UCSD-AML1 (cell line): ENCODE results near the gene TSPAN3.

Experiments used
- DNase-seq: peaks from one replicate; lab custom pipeline; 2025; ENCODE audit not compliant: unreplicated experiment; lab: John Stamatoyannopoulos, UW

The TSPAN3 gene

DNA sequence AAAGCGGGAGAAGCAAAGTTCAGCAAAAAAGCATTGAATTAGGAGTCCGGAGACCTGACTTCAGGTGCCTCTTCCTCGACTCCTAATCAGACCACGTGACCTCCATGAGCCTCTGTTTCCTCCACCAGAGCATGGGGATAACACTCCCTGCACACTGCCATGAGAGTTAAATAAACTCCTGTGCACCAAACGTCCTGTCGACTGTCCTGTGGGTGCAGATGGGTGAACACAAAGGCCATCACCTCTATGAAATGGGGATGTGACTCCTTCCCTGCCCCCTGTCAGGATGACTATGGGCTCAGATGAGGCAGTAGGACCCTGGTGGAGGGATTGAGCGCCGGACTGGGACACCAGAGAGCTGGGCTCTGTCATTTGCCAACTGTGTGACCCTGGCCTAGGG lies 13.5 kb upstream of the TSPAN3 start:
- no peak for DNase-seq

DNA sequence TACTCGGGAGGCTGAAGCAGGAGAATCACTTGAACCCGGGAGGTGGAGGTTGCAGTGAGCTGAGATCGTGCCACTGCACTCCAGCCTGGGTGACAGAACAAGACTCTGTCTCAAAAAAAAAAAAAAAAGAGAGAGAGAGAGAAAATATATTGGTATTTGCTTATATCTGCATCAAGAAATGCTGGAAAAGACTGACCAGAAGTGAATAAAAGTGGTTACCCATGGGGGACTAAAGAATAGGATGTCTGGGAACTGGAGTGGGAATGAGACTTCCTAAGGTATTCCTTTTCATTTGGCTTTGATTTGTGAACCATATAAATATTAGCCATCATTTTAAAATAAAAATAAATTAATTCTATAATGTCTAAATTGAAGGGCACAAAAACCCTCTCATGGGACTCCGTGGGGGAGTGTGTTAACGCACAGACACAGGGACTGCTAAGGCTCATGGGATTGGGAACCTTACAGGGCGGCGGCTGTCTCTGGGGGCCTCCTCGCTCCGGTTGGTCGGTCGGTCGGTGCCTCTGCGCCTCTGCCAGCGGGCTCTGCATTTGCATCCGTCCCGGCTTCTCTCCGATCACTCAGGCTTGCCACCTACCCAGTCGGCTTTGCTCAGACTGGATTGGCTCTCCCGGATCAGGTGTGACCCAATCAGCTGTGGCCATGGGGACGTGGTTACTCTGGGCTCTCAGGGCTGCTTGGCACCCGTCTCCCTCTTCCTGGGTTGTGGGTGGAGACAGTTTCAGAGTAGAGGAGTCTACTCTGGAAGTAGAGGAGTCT lies 12.7 kb upstream of the TSPAN3 start:
- DNase-seq: no peak

DNA sequence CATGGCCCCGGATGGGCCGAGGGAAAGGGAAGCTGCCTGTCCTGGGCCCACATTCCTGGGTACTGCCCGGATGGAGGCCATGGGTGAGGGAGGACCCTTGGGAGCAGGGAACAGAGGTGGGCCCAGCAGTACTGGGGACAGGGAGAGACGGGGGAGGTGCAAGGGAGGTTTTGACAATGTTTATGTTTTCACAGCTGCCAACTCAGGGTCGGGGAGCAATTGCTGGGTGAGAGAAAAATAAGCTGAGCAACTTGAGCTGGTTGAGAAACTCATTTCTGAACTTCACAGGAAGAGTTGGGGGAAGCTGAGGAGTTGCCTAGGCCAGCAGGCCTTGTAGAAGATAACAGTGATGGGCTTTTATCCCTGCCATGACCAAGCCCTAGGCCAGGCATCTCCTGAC lies 11.1 kb upstream of the TSPAN3 start:
- no peak for DNase-seq

DNA sequence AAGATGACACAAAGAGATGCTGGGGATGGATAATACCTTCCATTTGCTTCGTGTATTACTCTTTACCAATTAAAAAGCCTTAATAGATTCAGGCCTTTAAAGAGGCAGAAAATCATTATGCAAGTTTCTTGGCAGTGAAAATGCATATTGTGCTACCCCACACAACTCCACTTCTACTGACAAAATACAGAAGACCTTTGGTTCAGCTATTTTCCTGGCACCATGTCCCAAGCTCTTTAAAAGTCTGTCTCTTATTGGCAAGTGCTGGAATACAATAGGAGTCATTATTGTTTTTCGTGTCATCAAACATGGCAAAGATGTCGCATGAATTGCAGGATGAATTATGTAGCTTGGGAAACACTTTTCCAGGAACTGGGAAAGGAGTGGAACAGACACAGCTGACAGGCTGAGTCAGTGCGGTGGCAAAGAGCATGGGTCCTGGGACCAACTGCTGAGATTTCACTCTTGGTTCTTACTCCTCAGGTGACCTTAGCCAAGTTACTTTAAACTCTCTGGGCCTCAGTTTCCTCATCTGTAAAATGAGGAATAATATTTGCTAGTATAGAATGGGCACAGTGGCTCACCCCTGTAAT lies 5.5 kb upstream of the TSPAN3 start:
- DNase-seq: no peak

DNA sequence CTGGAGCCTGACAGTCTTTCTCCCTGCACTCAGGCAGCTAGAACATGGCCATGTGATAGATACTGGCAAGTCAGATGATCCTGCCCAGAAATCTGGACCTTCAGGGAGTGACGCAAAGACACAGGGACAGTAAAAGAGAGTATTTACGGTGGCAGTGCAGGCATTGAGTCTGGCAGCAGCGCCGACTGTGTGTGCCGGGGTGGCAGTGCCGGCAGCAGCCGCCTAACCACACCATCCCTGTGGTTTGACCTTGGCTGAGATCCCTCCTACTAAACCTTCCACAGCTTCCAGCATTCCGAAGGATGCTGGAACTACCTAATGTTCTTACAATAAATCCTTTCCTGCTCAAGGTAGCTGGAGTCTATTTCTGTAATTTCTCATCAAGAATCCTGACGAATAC lies 4.6 kb upstream of the TSPAN3 start:
- no peak for DNase-seq

DNA sequence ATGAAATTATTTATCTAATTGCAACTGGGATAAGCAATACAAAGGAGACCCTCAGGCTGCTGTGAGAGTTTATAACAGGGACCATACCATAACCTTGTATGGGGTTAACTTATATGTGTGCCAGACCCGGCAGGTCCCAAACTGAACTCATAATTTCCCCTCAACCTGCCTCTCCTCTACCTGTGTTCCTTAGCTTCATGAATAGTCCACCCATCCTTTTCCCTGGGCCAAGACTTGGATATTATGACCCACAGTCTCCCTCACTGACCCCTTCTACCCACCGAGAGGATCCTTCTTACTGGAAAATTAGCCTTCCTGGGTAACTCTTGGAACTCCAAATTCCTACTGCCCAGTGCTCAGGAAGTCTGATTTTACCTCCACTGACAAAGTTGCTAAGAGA lies 3.4 kb upstream of the TSPAN3 start:
- no peak for DNase-seq

DNA sequence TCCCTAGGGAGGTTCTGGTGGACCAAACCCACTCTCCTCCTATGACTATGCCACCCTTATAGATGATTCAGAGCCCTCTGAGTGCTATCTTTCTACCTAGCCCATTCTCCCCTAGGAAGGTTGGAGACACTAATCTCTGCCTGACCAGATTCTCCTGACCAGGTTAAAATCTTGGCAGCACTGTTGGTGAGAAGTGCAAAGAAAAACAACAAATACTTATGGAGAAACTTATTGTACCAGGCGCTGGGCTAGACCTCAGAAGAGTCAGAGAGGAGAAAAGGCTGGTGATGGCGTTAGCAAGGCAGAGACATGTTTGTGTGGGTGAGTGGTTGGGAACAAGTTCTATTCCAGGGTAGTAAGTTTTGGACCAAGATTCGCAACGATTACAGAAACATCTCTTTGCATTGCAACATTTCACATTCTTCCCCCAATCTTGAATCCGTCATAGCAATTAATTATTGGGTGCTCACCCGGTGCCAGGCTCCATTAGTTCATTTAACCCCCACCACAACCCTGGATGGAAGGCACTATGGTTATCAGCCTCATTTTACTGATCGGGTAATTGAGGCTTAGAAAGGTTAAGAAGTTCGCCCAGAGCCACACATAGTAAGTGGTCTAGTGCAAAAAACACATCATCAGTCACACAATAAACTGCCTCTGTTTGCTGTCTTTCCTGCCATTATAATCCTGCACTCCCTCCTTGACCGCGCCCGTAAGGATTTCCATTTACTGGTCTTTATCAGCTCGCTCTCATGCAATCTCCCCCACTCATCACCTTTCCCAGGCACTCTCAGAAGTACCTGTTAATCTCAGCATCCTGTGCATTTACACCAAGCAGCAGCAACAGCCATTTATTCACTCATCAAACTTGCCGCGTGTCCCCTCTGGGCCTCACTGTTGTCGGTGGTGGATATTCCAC lies 655 bp upstream of the TSPAN3 start:
- DNase-seq: no peak

DNA sequence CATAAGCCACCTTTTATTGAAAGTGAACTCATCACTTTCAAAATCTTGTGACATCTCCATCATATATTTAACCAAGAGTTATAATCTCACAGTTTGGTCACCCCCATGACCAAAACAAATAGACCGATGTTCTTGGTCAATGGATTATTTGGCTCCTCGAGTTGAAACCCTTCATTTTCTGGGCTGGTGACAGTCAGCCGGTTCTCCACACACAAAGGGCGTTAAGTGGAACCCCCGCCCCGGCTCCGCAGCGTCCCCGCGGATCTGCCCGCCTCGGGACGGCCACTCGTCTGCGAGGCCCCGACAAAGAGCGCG lies 772 bp downstream of the TSPAN3 start:
- DNase-seq: no peak

DNA sequence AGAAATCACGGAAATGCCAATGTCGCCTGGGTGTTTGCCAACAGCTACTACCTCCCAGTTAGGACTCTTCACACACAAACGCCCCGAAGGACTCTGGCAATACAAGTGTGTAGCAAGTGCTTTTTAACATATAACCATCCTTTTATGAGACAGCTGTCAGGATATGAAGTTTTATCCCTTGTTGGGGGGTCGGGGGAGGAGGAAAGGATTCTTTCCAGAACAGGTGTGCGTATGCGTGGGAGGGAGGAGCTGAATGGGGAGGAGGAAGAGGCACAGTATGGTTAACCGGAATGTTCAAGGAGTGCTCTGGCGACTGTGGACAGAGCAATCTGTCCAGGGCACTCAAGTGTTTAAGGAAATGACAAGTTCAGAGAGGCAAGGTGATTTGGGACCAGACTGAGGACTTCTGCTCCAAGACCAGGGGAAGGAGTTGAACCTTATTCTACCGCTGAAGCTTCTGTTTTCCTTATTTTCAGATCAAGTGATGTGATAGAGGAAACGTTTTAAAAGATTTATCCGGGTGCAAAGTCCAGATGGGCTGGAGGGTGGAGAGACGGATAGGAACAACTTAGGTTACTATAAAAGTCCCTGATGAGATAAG lies 1.3 kb downstream of the TSPAN3 start:
- no peak for DNase-seq

DNA sequence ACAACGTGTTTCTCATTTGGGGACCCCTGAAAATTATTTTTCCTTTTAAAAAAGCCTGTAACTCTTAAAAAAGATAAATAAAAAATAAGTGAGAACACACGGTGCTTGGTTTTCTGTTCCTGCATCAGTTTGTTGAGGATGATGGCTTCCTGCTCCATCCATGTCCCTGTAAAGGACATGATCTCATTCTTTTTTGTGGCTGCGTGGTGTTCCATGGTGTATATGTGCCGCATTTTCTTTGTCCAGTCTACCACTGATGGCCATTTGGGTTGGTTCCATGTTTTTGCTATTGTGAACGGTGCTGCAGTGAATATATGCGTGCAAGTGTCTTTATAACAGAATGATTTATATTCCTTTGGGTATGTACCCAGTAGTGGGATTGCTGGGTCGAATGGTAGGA lies 2.3 kb downstream of the TSPAN3 start:
- no peak for DNase-seq

DNA sequence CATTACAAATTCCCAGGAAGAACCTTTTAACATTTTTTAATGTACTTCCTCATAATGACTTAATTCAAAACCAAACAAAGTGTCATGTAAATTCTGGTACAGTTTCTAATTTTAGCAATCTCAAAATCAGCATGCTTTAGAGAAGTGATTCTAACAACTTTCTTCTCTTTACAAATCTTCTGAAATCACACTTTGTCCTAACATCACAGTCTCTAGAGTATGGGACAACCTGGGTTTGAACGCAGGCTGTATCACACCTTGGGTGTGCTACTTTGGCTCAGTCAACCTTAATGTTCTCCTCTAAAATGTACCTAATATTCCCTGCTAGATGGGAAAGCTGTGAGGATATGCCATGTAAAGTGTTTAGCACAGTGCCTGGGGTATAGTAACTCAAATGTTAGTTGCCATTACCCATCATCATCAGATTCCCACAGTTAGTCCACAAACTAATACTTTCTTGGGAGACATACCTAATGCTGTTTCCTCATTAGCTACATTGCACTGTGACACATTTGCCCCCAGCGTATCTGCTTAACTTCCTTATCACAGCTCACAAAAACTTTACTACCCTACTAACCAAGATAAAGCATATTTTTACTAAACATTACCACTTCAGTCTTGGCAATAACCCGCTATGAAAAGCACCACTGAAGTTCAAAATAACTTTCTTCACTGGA lies 3.1 kb downstream of the TSPAN3 start:
- no peak for DNase-seq

DNA sequence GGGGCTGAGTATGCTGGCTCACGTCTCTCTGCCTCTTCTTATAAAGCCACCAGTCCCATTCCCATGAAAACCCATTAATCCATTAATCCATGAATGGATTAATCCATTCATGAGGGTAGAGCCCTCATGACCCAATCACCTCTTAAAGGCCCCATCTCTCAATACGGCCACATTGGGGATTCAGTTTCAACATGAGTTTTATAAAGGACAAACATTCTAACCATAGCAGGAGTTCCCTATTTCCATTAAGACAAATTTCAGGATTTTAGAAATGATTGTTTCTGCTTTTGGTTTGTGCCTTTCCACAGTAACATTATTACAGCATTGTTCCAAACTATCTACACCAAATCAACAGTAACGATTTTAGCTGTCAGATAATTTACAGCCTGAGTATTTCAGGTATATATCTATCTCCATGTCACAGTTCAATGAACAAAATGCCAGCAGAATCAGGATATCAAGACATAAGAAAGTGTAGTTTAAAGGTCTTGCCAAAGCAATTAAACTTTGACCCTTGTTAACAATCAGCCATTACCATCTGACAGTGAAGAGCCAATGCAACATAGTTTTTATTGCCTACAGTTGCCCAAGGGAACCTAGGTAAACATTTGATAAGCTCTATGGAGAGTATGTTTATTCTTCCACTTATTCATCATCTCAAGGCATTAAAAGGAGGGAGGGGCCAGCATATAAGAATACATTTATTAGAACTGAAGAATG lies 3.8 kb downstream of the TSPAN3 start:
- DNase-seq: no peak

DNA sequence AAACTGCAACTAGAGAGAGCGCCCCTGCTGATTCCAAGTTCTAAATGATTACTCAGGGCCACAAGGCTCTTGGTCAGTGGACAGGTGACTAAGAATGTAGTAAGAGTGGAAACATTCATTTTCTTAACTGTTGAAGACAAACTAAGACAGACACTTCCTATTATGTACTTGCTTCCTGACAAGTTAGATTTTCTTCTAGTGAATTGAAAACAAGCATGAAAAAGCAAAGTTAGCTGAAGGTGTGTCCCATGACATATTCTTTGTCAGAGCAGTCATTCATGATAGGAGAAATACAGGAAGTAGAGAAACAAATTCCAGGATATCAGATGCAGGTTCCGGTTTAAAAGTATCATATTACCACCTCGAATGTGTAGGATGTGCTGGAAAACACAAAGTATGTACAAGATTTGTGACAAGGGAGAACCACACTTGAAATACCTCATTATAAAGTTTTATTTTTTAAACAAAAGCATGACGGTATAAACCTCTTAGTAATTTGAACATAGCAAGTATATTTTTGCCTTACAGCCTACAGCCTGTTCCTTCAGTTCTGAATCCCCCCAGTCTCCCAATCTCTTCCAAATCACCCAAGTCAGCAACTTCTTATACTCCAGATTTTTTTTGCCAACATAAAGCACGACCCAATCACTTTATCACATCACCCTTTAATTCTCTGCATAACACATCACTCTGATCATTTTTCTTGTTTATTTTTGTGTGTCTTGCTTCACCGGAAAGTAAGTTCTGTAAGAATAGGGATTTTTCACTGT lies 6.2 kb downstream of the TSPAN3 start:
- no peak for DNase-seq

DNA sequence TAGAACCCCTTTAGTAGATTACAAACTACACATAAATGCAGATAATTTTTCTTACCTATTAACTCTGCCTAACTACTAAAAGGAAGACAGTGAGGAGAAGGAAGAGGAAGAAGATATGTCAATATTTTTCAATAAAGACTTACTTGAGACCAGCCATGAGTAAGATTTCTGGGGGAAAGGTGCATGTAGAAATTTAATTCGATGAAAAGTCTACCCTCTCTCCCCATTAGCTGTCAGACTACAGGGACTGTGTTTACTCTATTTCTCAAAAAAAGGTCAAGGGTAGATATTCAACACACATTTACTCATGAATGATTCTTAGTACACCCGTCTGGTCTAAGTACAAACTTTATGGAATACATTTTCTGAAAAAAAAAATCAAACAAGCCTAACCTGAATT lies 6.8 kb downstream of the TSPAN3 start:
- no peak for DNase-seq

DNA sequence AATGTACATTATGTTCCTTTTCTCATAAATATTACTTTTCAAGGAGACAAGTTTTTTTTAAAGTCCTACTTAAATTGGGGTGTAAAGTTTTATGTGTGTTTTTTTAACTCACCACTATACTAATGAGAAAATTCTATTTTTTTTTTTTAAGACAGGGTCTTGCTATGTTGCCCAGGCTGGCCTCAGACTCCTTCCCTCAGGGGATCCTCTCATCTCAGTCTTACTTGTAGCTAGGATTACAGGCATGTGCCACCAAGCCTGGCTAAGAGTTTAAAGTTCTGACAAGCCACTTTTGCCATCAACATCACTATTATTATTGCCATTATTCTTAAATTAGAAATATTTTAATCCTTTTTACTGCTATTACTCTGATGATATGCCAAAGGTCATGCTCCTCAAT lies 7.7 kb downstream of the TSPAN3 start:
- DNase-seq: no peak

DNA sequence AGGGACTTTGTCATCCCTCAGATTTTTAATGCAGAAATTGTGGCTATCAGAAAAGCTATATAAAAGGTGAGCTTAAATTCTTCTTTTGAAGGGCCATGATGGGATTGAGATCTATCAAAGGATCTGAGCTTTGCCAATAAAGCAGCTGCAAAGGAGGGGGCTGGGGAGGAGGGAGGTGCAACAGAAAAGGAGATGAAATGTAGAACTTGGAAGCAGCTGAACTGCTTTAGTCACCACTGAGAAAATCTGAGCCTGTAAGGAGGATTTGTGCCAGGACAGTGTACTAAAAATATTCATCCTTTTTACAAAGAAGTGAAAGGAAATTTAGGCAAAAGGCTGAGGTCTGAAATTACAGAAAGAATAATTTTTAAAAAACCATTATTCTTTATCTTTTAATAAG lies 10.4 kb downstream of the TSPAN3 start:
- no peak for DNase-seq

DNA sequence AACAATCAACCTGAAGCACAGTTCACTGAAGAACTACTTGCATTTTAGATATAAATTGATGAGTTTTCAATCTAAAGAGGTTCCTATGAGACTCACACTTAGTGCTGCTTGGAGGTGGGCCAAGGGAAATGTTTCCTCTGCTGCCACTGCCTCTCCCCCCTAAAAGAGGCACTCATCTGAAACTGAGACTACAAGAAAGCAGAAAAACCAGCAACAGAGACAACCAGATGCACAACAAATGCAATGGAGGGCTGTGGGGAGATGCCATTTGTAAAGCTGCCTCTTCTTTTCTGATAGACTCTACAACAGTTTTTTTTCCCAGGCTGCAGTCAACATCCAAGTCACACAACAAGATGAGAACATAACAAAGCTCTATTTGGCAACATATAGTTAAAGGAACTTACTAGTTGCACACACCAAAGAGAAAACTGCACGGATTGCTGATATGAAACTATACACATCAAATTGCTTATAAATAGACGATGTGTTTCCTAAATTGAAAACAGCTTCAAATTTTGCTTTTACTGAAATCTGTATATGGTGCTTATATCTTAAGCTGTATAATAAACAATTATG lies 11.0 kb downstream of the TSPAN3 start:
- no peak for DNase-seq

DNA sequence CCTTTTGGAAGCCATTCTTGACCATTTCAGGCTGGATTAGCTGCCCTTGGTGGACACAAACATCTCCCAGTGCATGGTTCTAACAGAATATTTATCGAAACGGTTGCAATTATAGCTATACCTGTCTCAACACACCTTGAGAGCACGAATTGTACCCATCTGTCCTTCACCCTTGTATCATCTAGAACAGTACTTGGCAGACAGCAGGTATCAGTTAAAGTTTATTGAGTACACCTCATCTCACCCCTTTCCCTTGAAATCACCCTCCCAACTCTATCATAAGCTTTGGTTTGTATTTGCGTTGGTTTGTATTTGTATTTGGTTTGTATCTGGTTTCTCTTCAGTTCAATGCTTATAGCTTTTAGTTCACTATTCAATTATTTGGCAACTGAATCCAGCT lies 12.4 kb downstream of the TSPAN3 start:
- DNase-seq: no peak

DNA sequence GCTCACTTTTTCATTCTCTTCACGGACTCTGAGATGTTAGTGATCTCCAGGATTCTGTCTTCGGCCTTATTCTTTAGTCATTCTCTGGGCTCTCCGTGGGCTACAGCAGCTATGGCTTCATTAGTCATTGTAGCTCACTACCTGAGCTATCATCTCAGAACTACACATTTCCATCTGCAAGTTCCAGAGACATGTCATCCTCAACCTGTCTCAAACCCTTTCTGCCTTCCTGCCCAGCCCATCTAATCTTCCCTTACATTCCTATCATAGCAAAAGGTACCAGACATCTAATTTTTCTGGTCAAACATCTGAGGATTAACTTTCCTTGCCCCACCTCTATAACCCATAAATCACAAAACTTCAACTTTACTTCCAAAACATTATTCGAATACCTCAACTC lies 13.2 kb downstream of the TSPAN3 start:
- DNase-seq: no peak
